Rectal smooth muscle tissue (tissue), 1 donor: Measurements from ENCODE around the gene CD226.

Experiments
- H3K27ac ChIP-seq: one replicate; pipeline ENCODE4 v1.7.0; 2013; ENCODE audit warnings: low read depth, low read length, inconsistent platforms
- H3K27me3 ChIP-seq: one replicate; pipeline ENCODE4 v1.7.0; 2013; ENCODE audit warnings: low read length; ENCODE audit not compliant: control insufficient read depth, insufficient read depth
- H3K36me3 ChIP-seq: one replicate; pipeline ENCODE4 v1.7.0; 2013; ENCODE audit warnings: low read length; ENCODE audit not compliant: control insufficient read depth, insufficient read depth
- H3K4me1 ChIP-seq: one replicate; pipeline ENCODE4 v1.7.0; 2013; ENCODE audit warnings: low read length; ENCODE audit not compliant: control insufficient read depth, insufficient read depth
- H3K4me3 ChIP-seq: one replicate; pipeline ENCODE4 v1.7.0; 2013; ENCODE audit warnings: low read length
- H3K9ac ChIP-seq: one replicate; pipeline ENCODE4 v1.7.0; 2013; ENCODE audit warnings: low read length

CD226 gene

GRCh38 chr18:69813559-69813958 is 134.1 kb downstream of the CD226 start:
- H3K4me1 ChIP-seq: no peaks in the 10 kb centered on the region
- no peak overlapping the region for H3K9ac ChIP-seq
- H3K27ac ChIP-seq: no peak overlapping the region
- H3K36me3 ChIP-seq: no peaks in the 10 kb centered on the region
- no peaks in the 10 kb centered on the region for H3K27me3 ChIP-seq
- H3K4me3 ChIP-seq: no peak overlapping the region

- Histone ChIP-seq H3K36me3 (no peaks in the 10 kb centered on the region), H3K27ac (no peak overlapping the region), H3K27me3 (no peaks in the 10 kb centered on the region)
Measured at GRCh38 chr18:69808399-69808798, 139.3 kb downstream of the CD226 start.

GRCh38 chr18:69804776-69805501 is 142.7 kb downstream of the CD226 start:
- no peaks in the 10 kb centered on the region for H3K27me3 ChIP-seq
- no peak overlapping the region for H3K4me3 ChIP-seq
- H3K4me1 ChIP-seq: no peaks in the 10 kb centered on the region
- H3K27ac ChIP-seq: no peak overlapping the region
- no peaks in the 10 kb centered on the region for H3K36me3 ChIP-seq
- H3K9ac ChIP-seq: no peak overlapping the region

More at GRCh38 chr18:69808399-69808798, 139.3 kb downstream of the CD226 start:
- no peak overlapping the region for H3K9ac ChIP-seq
- H3K4me1 ChIP-seq: no peaks in the 10 kb centered on the region
- no peak overlapping the region for H3K4me3 ChIP-seq
